Stimulated activated CD8-positive, alpha-beta memory T cell treated with anti-CD3 and anti-CD28 coated beads, Interleukin-4, amount 100 ng/mL, for 48 hours (primary cell): ENCODE data around the gene AXDND1.

Experiments
- DNase-seq: peaks from one replicate; pipeline ENCODE4 v3.0.0-alpha.2; 2020

The AXDND1 gene

GRCh38 chr1:179583771-179584320, 218.1 kb downstream of the AXDND1 start:
- no peak for DNase-seq

GRCh38 chr1:179586107-179586823, 220.5 kb downstream of the AXDND1 start:
- DNase-seq: no peak

- DNase-seq: no peak
Observed at GRCh38 chr1:179587336-179587735, 221.6 kb downstream of the AXDND1 start.

- DNase-seq: no peak
Observed at GRCh38 chr1:179588425-179589024, 222.8 kb downstream of the AXDND1 start.

- DNase-seq: no peak
Observed at GRCh38 chr1:179589509-179589908, 223.7 kb downstream of the AXDND1 start.

- no peak for DNase-seq
Observed at GRCh38 chr1:179590671-179591070, 224.9 kb downstream of the AXDND1 start.

- DNase-seq: no peak
Observed at GRCh38 chr1:179591253-179591591, 225.5 kb downstream of the AXDND1 start.

GRCh38 chr1:179591592-179592580, 226.1 kb downstream of the AXDND1 start, which contains the start of gene TDRD5:
TSS of gene TDRD5 (plus strand) at chr1:179591832. CDS start at chr1:179592616, 784 bp downstream.
- DNase-seq: no peak

GRCh38 chr1:179598631-179599030, 232.9 kb downstream of the AXDND1 start:
- DNase-seq: no peak

- DNase-seq: no peak
Observed at GRCh38 chr1:179599623-179600249, 234.0 kb downstream of the AXDND1 start.

GRCh38 chr1:179601093-179601492, 235.3 kb downstream of the AXDND1 start:
- DNase-seq: no peak
